ENCODE measurements around the gene SAP30L.

Gene SAP30L

GRCh38 chr5:154477382-154478223, 31.8 kb downstream of the SAP30L start:
- no peak for DNase-seq (ENCODE audit: low read depth, low spot score)
- CTCF ChIA-PET = interaction anchor here (3.7 kb wide), 1 partner anchor 10 kb away, joined by 31 read pairs; no protein-coding TSS in a partner anchor
- POLR2A ChIA-PET = no interaction called here
- H3K4me3 ChIP-seq (ENCODE audit: low read depth, low read length) = peak overlapping the region; percentile 40
- TF ChIP-seq, protein P1, sequence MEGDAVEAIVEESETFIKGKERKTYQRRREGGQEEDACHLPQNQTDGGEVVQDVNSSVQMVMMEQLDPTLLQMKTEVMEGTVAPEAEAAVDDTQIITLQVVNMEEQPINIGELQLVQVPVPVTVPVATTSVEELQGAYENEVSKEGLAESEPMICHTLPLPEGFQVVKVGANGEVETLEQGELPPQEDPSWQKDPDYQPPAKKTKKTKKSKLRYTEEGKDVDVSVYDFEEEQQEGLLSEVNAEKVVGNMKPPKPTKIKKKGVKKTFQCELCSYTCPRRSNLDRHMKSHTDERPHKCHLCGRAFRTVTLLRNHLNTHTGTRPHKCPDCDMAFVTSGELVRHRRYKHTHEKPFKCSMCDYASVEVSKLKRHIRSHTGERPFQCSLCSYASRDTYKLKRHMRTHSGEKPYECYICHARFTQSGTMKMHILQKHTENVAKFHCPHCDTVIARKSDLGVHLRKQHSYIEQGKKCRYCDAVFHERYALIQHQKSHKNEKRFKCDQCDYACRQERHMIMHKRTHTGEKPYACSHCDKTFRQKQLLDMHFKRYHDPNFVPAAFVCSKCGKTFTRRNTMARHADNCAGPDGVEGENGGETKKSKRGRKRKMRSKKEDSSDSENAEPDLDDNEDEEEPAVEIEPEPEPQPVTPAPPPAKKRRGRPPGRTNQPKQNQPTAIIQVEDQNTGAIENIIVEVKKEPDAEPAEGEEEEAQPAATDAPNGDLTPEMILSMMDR (IDR thresholded peaks at IDR 0.05; ENCODE audit: insufficient read depth, low read length, missing control alignments) = no peak

- POLR2A ChIA-PET = no interaction called here
- no peak for DNase-seq (ENCODE audit: low read depth, low spot score)
- CTCF ChIA-PET = interaction anchor here (1.4 to 3.7 kb wide), 2 partner anchors 11 to 43 kb away, joined by 3 to 31 read pairs; no protein-coding TSS in a partner anchor
- H3K4me3 ChIP-seq (ENCODE audit: low read depth, low read length) = peak within 1 kb of the TSS; percentile 40
- TF ChIP-seq, protein P1 (IDR thresholded peaks at IDR 0.05; ENCODE audit: insufficient read depth, low read length, missing control alignments) = no peak
Measured at GRCh38 chr5:154478224-154478565, 32.4 kb downstream of the SAP30L start, which contains the start of gene HAND1. HAND1 (minus strand) TSS chr5:154478227; CDS start chr5:154478008, 219 bp downstream.

GRCh38 chr5:154478752-154479159, 33.0 kb downstream of the SAP30L start:
- ChIA-PET POLR2A (no interaction called here), CTCF (interaction anchor here (1.4 to 3.7 kb wide), 2 partner anchors 11 to 42 kb away, joined by 3 to 31 read pairs; no protein-coding TSS in a partner anchor)
- TF ChIP-seq, protein P1 (IDR thresholded peaks at IDR 0.05; ENCODE audit: insufficient read depth, low read length, missing control alignments) = no peak
- DNase-seq (ENCODE audit: low read depth, low spot score) = no peak
- no peak overlapping the region for H3K4me3 ChIP-seq (ENCODE audit: low read depth, low read length)

GRCh38 chr5:154479160-154479943, 33.6 kb downstream of the SAP30L start:
- ChIA-PET POLR2A (no interaction called here), CTCF (interaction anchor here (0.7 to 3.7 kb wide), 3 partner anchors 12 to 42 kb away, joined by 3 to 31 read pairs (median 3); no protein-coding TSS in a partner anchor)
- H3K4me3 ChIP-seq (ENCODE audit: low read depth, low read length) = no peak overlapping the region
- TF ChIP-seq, protein P1 (IDR thresholded peaks at IDR 0.05; ENCODE audit: insufficient read depth, low read length, missing control alignments) = no peak
- no peak for DNase-seq (ENCODE audit: low read depth, low spot score)

DNA sequence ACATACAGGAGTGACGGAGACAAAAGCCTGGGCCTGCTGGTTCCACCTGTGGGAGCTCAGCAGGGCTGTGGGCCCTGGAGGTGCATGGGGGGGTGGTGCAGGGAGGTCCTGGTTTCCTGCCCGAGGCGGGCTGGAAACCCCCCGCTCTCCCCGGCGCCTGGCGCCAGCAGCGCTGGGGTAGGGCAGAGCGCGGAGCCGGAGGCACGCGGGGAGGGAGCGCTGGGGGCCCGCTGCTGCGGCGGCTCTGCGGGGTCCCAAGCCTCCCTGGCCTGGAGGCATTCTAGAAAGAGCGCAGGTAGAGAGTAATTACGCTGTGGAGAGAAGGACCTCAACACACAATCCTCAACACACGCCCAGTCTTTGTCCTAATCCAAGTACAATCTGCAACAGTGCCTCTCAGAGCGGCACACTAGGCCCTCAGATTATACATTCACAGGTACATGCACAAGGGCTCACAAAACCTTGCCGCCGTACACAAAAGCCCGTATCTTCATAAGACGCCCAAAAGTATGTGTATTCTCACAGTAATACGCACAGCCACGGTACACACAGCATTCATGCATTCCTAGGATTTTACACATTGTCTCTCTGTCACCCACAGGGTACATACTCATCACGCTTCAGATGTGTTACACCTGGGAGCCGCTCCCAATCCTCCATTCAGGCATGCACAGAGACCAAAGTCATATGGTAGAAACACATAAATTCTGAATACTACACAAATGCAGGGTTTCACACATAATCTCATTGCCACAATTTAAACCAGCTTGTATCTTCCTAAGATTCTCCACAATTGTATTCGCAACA, 34.4 kb downstream of the SAP30L start:
- TF ChIP-seq, protein P1 (IDR thresholded peaks at IDR 0.05; ENCODE audit: insufficient read depth, low read length, missing control alignments) = no peak
- ChIA-PET POLR2A (no interaction called here), CTCF (interaction anchor here (0.7 to 1.1 kb wide), 2 partner anchors 13 kb away, joined by 3 to 4 read pairs; no protein-coding TSS in a partner anchor)
- H3K4me3 ChIP-seq (ENCODE audit: low read depth, low read length) = no peak overlapping the region
- DNase-seq (ENCODE audit: low read depth, low spot score) = no peak

Measured in AG04449 (cell line).